Sigmoid colon (tissue), 7 donors: ENCODE measurements around the gene FAM89A. TPM values are rescaled to one million over a fixed set of nuclear protein-coding genes. Genes with fewer than 3 reads are reported as not detected.

Source experiments
- DNase-seq: peaks from one replicate; pipeline ENCODE4 v3.0.0-alpha.2; 2019
- H3K27ac ChIP-seq, 4 donors: fragments of 200-600 bp; sonication (generic); one replicate each; pipeline ENCODE4 v1.5.1; 2016 to 2019; ENCODE audit warnings: mild to moderate bottlenecking in 1 of 4
- H3K27me3 ChIP-seq, 3 donors: fragments of 200-600 bp; sonication (generic); one replicate each; pipeline ENCODE4 v1.5.1; 2019; ENCODE audit warnings: mild to moderate bottlenecking in 1 of 3
- H3K36me3 ChIP-seq, 4 donors: fragments of 200-600 bp; sonication (generic); one replicate each; pipeline ENCODE4 v1.5.1; 2016 to 2019
- H3K4me1 ChIP-seq, 4 donors: fragments of 200-600 bp; sonication (generic); one replicate each; pipeline ENCODE4 v1.5.1; 2017 to 2019
- H3K4me3 ChIP-seq, 4 donors: fragments of 200-600 bp; sonication (generic); one replicate each; pipeline ENCODE4 v1.5.1; 2017 to 2019; ENCODE audit warnings: mild to moderate bottlenecking in 2 of 4, moderate library complexity in 1 of 4
- H3K9me3 ChIP-seq, 4 donors: fragments of 200-600 bp in 3 of 4; sonication (generic) in 3 of 4; one replicate each; pipeline versions ENCODE4 v1.5.1 to v1.6.1; 2013 to 2019
- CTCF ChIP-seq, 4 experiments: fragments of 450-650 bp in 3 of 4; fragments of 200-600 bp in 1 of 4; IDR thresholded peaks; one replicate each; pipeline ENCODE4 v1.5.1; 2016 to 2019; ENCODE audit warnings: antibody characterized with exemption in 4 of 4, mild to moderate bottlenecking in 3 of 4, moderate library complexity in 2 of 4
- EP300 ChIP-seq, 4 donors: sonication (generic); formaldehyde crosslinking; IDR thresholded peaks; one replicate each; pipeline ENCODE4 v1.6.1; 2017; ENCODE audit warnings: antibody characterized with exemption in 4 of 4
- POLR2A ChIP-seq, 2 donors: fragments of 450-650 bp; IDR thresholded peaks; one replicate each; pipeline ENCODE4 v1.6.1; 2016; ENCODE audit warnings: antibody characterized with exemption in 2 of 2, mild to moderate bottlenecking in 2 of 2, moderate library complexity in 2 of 2
- POLR2AphosphoS5 ChIP-seq, 4 donors: sonication (generic); formaldehyde crosslinking; IDR thresholded peaks; one replicate each; pipeline ENCODE4 v1.6.1; 2017; ENCODE audit warnings: antibody characterized with exemption in 4 of 4
- WGBS, 2 donors: extraction: QIAGEN DNeasy Blood & Tissue Kit; methylation state at CpG; one replicate each; pipeline ENCODE4 v1.1.7; 2013; 5-methylcytosine and 5-hydroxymethylcytosine counted together
- intact Hi-C: fragments of 100-400 bp; cut with DNase I; formaldehyde crosslinking; loops from one replicate; pipeline ENCODE4 v1.15.1; 2023
- polyA plus RNA-seq, 3 donors: library from polyadenylated mRNA; stranded (reverse); fragments of 200-250 nt; gene quantifications; one replicate each; pipeline ENCODE4 v1.2.3, GENCODE V29; 2013
- total RNA-seq, 4 donors: library from RNA; depleted of rRNA; stranded (reverse); fragments of >200 nt; gene quantifications; one replicate each; pipeline ENCODE4 v1.1.0, GENCODE V29; 2016
- donor health status: healthy with polysubstance abuse.
- donor health status: Bipolar disorder and iron deficiency.
- donor health status: healthy.

FAM89A gene
- total and polyA plus RNA-seq, 7 donors = 2.3 to 9.9 (median 5.8) TPM

- Histone ChIP-seq H3K27ac (no peak overlapping the region), H3K4me1 (no peaks in the 10 kb centered on the region), H3K27me3 (peaks cover 0 to 9% (median 0%) of the 10 kb centered on the region in 3 donors), H3K4me3 (no peak overlapping the region), H3K9me3 (no peaks in the 10 kb centered on the region), H3K36me3 (no peaks in the 10 kb centered on the region)
- TF ChIP-seq EP300 (IDR thresholded peaks at IDR 0.05) (no peak), CTCF (IDR thresholded peaks at IDR 0.05) (no peak), POLR2AphosphoS5 (IDR thresholded peaks at IDR 0.05) (no peak), POLR2A (IDR thresholded peaks at IDR 0.05) (no peak)
- intact Hi-C loops = no loop called here
- DNase-seq = no peak
- 79 to 83% methylated on average over 3 of the region's 3 CpGs for whole genome bisulfite sequencing, 2 donors
These were observed 32.5 kb upstream of the FAM89A start for GRCh38 chr1:231072502-231073094.

GRCh38 chr1:231072041-231072440 lies 32.0 kb upstream of the FAM89A start:
- WGBS, 2 donors = 80 to 82% methylated on average over 6 of the region's 6 CpGs
- H3K4me3 ChIP-seq = no peak overlapping the region
- H3K27me3 ChIP-seq = peaks cover 0 to 9% (median 0%) of the 10 kb centered on the region in 3 donors
- no peak for TF ChIP-seq POLR2A (IDR thresholded peaks at IDR 0.05)
- no peak for TF ChIP-seq EP300 (IDR thresholded peaks at IDR 0.05)
- TF ChIP-seq CTCF (IDR thresholded peaks at IDR 0.05) = no peak
- no peak for TF ChIP-seq POLR2AphosphoS5 (IDR thresholded peaks at IDR 0.05)
- H3K9me3 ChIP-seq = no peaks in the 10 kb centered on the region
- no peak for DNase-seq
- intact Hi-C loops = no loop called here
- H3K36me3 ChIP-seq = no peaks in the 10 kb centered on the region
- H3K27ac ChIP-seq = no peak overlapping the region
- no peaks in the 10 kb centered on the region for H3K4me1 ChIP-seq

- Histone ChIP-seq H3K36me3 (no peaks in the 10 kb centered on the region), H3K9me3 (no peaks in the 10 kb centered on the region), H3K4me1 (no peaks in the 10 kb centered on the region), H3K27me3 (peaks cover 0 to 9% (median 0%) of the 10 kb centered on the region in 3 donors), H3K4me3 (no peak overlapping the region), H3K27ac (no peak overlapping the region)
- DNase-seq = no peak
- TF ChIP-seq POLR2AphosphoS5 (IDR thresholded peaks at IDR 0.05) (no peak), POLR2A (IDR thresholded peaks at IDR 0.05) (no peak), EP300 (IDR thresholded peaks at IDR 0.05) (no peak), CTCF (IDR thresholded peaks at IDR 0.05) (no peak)
- intact Hi-C loops = no loop called here
- WGBS, 2 donors = 71 to 79% methylated on average over 8 of the region's 8 CpGs
These were observed 30.8 kb upstream of the FAM89A start for GRCh38 chr1:231070758-231071444.

GRCh38 chr1:231069333-231069732 lies 29.3 kb upstream of the FAM89A start:
- TF ChIP-seq POLR2A (IDR thresholded peaks at IDR 0.05) (no peak), CTCF (IDR thresholded peaks at IDR 0.05) (no peak), EP300 (IDR thresholded peaks at IDR 0.05) (no peak), POLR2AphosphoS5 (IDR thresholded peaks at IDR 0.05) (no peak)
- no peak overlapping the region for H3K27ac ChIP-seq
- H3K9me3 ChIP-seq = no peaks in the 10 kb centered on the region
- H3K27me3 ChIP-seq = peaks cover 0 to 9% (median 0%) of the 10 kb centered on the region in 3 donors
- H3K4me3 ChIP-seq = no peak overlapping the region
- no peak for DNase-seq
- intact Hi-C loops = no loop called here
- WGBS, 2 donors = 77 to 91% methylated on average over 8 of the region's 8 CpGs
- no peaks in the 10 kb centered on the region for H3K4me1 ChIP-seq
- H3K36me3 ChIP-seq = no peaks in the 10 kb centered on the region
